ENCODE results near the gene CMTR1. TPM values are rescaled to one million over a fixed set of nuclear protein-coding genes. Genes with fewer than 3 reads are reported as not detected.

Gene CMTR1
- polyA plus RNA-seq, 1 of the 3 experiments (the other 2 are of a cell fraction): 19.8 TPM

DNA sequence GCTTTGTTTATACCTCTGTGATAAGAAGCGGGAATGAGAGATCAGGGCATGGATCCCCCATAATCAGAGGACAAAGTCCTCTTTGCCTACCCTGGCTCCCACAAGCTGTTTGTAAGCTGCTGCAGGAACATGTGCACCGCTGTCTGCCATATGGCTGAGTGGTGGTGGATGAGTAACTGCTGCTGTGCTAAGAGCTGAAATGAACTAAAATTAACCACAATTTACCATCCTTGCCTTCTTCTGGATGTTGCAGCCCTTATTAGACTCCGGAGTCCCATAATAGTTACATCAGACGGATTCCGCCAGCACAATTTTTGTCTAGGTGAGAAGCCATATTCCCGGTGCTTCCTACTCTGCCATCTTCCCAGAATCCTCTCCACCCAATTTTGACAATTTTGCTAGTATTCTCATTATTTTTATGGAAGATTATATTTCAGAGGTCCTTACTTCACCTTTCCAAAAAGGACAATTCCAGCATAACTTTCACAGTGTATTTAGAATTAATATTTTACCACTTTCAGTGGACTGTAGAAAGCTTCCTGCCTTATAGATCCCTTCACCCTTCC, 6.0 kb upstream of the CMTR1 start:
- TF ChIP-seq NFIC (IDR thresholded peaks at IDR 0.05; ENCODE audit: borderline replicate concordance): no peak
- no peak for TF ChIP-seq NRF1 (IDR thresholded peaks at IDR 0.05; ENCODE audit: low read depth, low read length)
- no peak for TF ChIP-seq RXRA (IDR thresholded peaks at IDR 0.05; ENCODE audit: borderline replicate concordance, low read depth)
- no peak for TF ChIP-seq YY1 (IDR thresholded peaks at IDR 0.05; ENCODE audit: low read depth)
- TF ChIP-seq FOXM1 (IDR thresholded peaks at IDR 0.05; ENCODE audit: low read depth): no peak
- TF ChIP-seq CHD2 (IDR thresholded peaks at IDR 0.05; ENCODE audit: low read length, partially characterized antibody): no peak
- no peak for TF ChIP-seq RAD21 (IDR thresholded peaks at IDR 0.05; ENCODE audit: low read length)
- TF ChIP-seq, protein P1, sequence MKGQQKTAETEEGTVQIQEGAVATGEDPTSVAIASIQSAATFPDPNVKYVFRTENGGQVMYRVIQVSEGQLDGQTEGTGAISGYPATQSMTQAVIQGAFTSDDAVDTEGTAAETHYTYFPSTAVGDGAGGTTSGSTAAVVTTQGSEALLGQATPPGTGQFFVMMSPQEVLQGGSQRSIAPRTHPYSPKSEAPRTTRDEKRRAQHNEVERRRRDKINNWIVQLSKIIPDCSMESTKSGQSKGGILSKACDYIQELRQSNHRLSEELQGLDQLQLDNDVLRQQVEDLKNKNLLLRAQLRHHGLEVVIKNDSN (IDR thresholded peaks at IDR 0.05; ENCODE audit: borderline replicate concordance, low read depth): no peak
- ChIA-PET CTCF (no interaction called here), POLR2A (no interaction called here)
- Histone ChIP-seq H3K4me3 (ENCODE audit: low read depth in 2 of 2, low read length in 1 of 2) (no peak overlapping the region), H3K27ac (ENCODE audit: low read depth in 2 of 2, low read length in 1 of 2) (no peak overlapping the region), H4K20me1 (ENCODE audit: insufficient read depth) (no peaks in the 10 kb centered on the region), H3K4me2 (no peak overlapping the region), H3K9ac (no peak overlapping the region), H3K36me3 (replicated peaks in 1 of 2; ENCODE audit: control insufficient read depth in 1 of 2, insufficient read depth in 2 of 2, low read length in 1 of 2) (no peaks in the 10 kb centered on the region), H2AFZ (ENCODE audit: low read depth) (no peak overlapping the region), H3K27me3 (ENCODE audit: insufficient read depth) (no peaks in the 10 kb centered on the region; the same call in 1 of the 2 replicates), H3K9me3 (no peaks in the 10 kb centered on the region), H3K79me2 (ENCODE audit: insufficient read depth) (no peaks in the 10 kb centered on the region), H3F3A (replicated peaks; ENCODE audit: insufficient read depth) (no peaks in the 10 kb centered on the region), H3K9me2 (no peaks in the 10 kb centered on the region), H3K4me1 (ENCODE audit: control insufficient read depth in 1 of 2, insufficient read depth in 2 of 2, low read depth in 1 of 2, low read length in 1 of 2) (no peaks in the 10 kb centered on the region)
- 78% methylated on average over 6 of the region's 6 CpGs for WGBS (ENCODE audit: low lambda C conversion rate)
- DNase-seq: no peak

DNA sequence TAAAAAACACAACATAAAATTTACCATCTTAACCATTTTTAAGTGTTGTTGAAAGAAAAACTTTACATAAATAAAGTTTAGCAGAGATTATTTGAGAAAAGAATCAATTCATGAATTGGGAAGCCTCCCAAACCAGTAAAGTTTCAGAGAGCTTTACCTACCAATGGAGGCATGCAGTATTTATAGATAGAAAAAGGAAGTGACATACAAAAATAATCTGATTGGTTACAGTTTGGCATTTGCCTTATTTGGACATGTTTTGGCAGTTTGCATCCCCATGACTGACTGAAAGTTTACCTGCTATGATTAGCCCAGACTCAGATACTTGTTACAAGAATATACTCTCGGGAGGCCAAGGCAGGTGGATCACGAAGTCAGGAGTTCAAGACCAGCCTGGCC, 3.7 kb upstream of the CMTR1 start:
- 73% methylated on average over 2 of the region's 2 CpGs for WGBS (ENCODE audit: low lambda C conversion rate)
- ChIA-PET CTCF (no interaction called here), POLR2A (no interaction called here)
- Histone ChIP-seq H3K36me3 (replicated peaks in 1 of 2; ENCODE audit: control insufficient read depth in 1 of 2, insufficient read depth in 2 of 2, low read length in 1 of 2) (no peaks in the 10 kb centered on the region), H3K4me3 (ENCODE audit: low read depth in 2 of 2, low read length in 1 of 2) (no peak overlapping the region), H3K27me3 (ENCODE audit: insufficient read depth) (no peaks in the 10 kb centered on the region; the same call in 1 of the 2 replicates), H2AFZ (ENCODE audit: low read depth) (no peak overlapping the region), H3K4me1 (ENCODE audit: control insufficient read depth in 1 of 2, insufficient read depth in 2 of 2, low read depth in 1 of 2, low read length in 1 of 2) (peaks cover under 1 to 13% of the 10 kb centered on the region in 2 experiments; a peak in 2 of 4 replicates), H3K4me2 (no peak overlapping the region), H4K20me1 (ENCODE audit: insufficient read depth) (no peaks in the 10 kb centered on the region), H3K79me2 (ENCODE audit: insufficient read depth) (peaks cover 12% of the 10 kb centered on the region), H3K9me2 (no peaks in the 10 kb centered on the region), H3F3A (replicated peaks; ENCODE audit: insufficient read depth) (no peaks in the 10 kb centered on the region), H3K27ac (ENCODE audit: low read depth in 2 of 2, low read length in 1 of 2) (no peak overlapping the region), H3K9me3 (no peaks in the 10 kb centered on the region), H3K9ac (no peak overlapping the region)
- DNase-seq: no peak
- TF ChIP-seq SMC3 (IDR thresholded peaks at IDR 0.05; ENCODE audit: low read depth, low read length) (no peak), RXRA (IDR thresholded peaks at IDR 0.05; ENCODE audit: borderline replicate concordance, low read depth) (no peak), ELF1 (IDR thresholded peaks at IDR 0.05) (no peak), TAF1 (IDR thresholded peaks at IDR 0.05; ENCODE audit: borderline replicate concordance, low read depth, low read length) (no peak), EZH2phosphoT487 (IDR thresholded peaks at IDR 0.05; ENCODE audit: borderline replicate concordance, low read depth) (no peak), TEAD4 (IDR thresholded peaks at IDR 0.05; ENCODE audit: borderline replicate concordance, insufficient read depth) (no peak), TCF12 (IDR thresholded peaks at IDR 0.05) (no peak), FOSL2 (IDR thresholded peaks at IDR 0.05; ENCODE audit: borderline replicate concordance, low read depth) (no peak)
- TF ChIP-seq, protein P1 (IDR thresholded peaks at IDR 0.05; ENCODE audit: borderline replicate concordance, low read depth): no peak
- TF ChIP-seq, protein P2, sequence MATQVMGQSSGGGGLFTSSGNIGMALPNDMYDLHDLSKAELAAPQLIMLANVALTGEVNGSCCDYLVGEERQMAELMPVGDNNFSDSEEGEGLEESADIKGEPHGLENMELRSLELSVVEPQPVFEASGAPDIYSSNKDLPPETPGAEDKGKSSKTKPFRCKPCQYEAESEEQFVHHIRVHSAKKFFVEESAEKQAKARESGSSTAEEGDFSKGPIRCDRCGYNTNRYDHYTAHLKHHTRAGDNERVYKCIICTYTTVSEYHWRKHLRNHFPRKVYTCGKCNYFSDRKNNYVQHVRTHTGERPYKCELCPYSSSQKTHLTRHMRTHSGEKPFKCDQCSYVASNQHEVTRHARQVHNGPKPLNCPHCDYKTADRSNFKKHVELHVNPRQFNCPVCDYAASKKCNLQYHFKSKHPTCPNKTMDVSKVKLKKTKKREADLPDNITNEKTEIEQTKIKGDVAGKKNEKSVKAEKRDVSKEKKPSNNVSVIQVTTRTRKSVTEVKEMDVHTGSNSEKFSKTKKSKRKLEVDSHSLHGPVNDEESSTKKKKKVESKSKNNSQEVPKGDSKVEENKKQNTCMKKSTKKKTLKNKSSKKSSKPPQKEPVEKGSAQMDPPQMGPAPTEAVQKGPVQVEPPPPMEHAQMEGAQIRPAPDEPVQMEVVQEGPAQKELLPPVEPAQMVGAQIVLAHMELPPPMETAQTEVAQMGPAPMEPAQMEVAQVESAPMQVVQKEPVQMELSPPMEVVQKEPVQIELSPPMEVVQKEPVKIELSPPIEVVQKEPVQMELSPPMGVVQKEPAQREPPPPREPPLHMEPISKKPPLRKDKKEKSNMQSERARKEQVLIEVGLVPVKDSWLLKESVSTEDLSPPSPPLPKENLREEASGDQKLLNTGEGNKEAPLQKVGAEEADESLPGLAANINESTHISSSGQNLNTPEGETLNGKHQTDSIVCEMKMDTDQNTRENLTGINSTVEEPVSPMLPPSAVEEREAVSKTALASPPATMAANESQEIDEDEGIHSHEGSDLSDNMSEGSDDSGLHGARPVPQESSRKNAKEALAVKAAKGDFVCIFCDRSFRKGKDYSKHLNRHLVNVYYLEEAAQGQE (IDR thresholded peaks at IDR 0.05; ENCODE audit: low read depth, low read length): no peak
- TF ChIP-seq, protein P3, sequence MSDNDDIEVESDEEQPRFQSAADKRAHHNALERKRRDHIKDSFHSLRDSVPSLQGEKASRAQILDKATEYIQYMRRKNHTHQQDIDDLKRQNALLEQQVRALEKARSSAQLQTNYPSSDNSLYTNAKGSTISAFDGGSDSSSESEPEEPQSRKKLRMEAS (IDR thresholded peaks at IDR 0.05; ENCODE audit: low read depth): no peak

All from SK-N-SH (cell line).